Inflammatory macrophage treated with lipopolysaccharide for 4 hours (primary cell): ENCODE measurements around the gene LRFN4.

Source experiments
- DNase-seq: peaks from one replicate; pipeline ENCODE4 v3.0.0-alpha.2; 2020

Gene LRFN4

DNA sequence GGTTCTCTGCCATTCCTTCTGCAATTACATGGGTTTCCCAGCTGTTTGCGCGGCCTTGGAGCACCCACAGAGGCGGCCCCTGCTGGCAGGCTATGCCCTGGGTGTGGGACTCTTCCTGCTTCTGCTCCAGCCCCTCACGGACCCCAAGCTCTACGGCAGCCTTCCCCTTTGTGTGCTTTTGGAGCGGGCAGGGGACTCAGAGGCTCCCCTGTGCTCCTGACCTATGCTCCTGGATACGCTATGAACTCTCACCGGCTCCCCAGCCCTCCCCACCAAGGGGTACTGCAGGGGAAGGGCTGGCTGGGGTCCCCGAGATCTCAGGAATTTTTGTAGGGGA lies 11.0 kb upstream of the LRFN4 start:
- no peak for DNase-seq

DNA sequence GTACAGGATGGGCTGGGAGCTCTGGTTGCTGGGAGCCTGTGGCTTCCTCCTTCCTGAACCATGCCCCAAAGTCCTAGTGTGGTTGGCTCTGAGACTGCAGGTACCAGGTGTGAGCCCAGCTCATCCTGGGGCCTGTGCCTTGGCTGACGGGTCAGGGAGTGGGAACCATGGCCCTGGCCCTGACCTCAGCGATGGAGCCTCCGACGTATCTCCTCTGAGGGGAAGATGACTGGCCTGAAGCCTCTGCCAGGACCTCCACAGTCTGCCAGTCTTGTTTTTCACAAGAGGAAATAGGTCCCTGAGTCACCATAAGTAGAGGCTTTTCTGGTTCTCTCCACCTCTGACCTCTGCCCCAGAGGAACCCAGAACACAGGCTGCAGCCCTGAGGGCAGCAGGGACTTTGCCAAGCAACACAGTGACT lies 10.2 kb upstream of the LRFN4 start:
- DNase-seq = peak; percentile 40

DNA sequence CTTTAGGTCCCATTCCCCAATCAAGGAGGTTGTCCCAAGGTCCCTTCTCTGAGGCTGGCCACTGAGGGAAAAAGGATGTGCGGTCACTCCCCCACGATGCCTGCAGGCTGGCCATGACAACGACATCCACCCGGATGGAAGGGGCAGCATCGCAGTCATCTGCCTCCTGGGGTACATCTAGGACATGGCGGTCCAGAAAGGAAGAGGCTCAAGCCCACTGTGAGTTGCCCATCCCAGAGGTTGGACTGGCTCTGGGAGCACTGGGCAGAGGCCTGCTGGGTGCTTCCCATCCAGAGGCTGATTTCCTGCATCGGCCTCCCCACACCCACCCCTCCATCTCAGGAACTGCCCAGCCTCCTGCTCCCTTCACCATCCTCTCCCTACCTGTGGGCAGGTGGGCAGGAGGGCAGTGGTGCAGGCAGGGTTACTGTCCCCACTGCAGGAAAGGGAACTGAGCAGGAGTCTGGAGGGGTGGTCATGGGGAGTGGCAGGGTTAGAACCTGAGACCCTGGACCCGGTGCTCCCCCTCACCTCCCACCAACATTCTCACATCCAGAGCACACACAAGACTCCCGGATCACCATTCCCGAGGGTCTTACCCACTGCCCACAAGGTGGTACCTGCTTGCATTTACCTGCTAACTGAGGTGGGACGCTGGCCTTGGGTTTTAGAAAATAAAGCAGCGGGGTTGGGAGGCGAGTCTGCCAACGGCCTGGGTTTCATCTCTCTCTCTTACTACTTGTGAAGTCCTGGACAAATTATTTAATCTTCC lies 9.2 kb upstream of the LRFN4 start:
- DNase-seq = no peak

DNA sequence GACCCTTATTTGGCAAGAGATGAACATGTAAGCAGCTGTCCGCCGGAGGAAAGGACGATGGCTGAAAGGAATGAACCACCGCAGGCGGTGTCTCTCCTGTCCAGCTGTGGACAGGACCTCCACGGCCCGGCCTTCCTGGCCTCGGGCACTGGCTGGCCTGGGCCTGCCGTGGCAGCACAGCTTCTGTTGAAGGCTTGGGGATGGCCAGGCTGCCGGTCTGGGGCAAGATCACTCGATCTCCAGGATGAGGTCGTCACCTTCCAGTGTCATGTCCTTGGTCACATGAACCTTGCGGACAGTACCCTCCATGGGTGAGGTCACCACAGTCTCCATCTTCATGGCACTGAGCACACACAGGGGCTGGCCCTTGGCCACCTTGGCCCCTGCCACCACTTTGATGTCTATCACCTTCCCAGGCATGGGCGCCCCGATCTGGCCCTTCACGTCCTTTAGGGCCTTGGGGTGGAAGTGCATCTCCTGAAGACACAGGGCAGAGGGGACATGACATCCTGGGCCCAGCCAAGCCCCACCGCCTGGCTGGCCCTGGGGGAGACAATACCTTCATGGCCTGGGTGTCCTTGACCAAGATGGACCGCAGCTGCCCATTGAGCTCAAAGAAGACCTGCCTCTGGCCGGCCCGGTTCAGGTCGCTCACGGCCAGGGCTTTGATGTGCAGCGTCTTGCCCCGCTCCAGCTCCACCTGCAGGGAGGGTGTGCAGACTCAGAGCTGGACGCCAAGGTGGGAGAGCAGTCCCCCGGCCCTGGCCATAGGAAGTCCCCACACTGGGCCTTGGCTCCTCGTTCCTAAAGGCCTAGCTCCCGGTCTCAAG lies 8.0 kb upstream of the LRFN4 start:
- no peak for DNase-seq

DNA sequence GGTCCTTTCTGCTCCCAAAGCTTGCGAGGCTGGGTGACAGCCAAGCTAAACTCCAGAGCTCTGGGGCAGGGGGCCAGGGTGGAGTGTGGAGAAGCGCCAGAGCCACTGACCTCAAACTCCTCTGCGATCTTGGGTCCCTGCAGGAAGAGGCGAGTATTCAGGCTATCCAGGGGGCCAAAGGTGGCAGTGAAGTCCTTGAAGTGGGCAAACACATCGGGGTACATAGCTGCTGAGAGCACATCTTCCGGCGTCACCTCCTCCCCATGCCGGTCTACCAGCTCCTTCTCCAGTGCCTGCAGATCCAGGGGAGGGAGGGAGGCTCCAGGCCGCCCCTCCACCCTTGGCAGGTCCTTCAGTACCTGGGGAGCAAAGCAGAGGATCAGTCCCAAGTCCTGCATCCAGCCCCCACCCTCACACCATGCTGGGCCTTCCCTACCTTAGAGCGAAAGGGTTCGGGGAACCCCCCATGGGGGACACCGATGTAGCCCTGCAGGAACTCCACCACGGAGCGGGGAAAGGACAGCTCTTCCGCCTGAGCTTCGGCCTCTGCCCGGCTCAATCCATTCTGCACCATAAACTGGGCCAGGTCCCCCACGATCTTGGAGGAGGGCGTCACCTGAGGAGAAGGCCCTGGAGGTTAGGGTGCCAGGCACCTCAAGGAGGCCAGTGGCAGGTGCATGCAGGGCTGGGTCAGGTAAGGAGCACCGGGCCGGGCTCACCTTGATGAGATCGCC lies 7.2 kb upstream of the LRFN4 start:
- DNase-seq = no peak

DNA sequence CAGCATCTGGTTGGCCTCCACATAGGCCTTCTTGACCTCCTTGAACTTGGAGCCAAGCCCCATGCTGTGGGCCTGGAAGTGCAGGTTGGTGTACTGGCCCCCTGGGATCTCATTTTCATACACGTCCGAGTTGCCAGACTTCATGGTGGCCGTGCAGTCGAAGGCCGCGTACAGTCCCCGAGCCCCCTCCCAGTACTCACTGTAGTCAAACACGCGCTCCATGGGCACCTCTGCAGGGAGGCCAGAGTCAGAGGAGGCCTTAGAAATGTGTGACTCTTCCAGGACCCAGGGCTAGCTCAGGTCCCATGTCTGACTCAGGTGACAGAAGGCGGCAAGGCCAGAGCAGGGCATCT lies 6.7 kb upstream of the LRFN4 start:
- DNase-seq = no peak

DNA sequence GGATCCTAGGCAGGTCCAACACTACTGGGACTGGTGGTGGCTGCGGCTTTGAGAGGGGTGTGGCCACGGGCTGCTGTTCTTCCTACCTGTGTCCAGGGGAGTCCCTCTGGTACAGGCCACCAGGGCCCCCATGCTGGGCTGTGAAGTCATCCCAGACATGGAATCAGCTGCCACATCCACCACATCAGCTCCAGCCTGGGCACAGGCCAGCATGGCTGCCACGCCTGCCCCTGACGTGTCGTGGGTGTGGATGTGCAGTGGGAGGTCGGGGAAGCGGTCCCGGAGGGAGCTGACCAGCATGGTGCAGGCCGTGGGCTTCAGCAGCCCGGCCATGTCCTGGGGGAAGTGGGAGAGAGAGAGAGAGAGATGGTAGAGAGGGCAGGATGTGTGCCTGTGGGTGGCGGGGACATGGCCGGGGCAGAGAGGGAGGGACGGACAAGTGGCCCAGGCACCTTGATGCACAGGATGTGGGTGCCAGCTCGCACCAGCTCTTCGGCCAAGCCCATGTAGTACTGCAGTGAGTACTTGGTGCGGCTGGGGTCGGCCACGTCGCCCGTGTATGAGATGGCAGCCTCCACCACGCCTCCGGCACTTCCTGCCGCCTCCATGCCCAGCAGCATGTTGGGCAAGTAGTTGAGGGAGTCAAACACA lies 6.2 kb upstream of the LRFN4 start:
- DNase-seq = no peak

DNA sequence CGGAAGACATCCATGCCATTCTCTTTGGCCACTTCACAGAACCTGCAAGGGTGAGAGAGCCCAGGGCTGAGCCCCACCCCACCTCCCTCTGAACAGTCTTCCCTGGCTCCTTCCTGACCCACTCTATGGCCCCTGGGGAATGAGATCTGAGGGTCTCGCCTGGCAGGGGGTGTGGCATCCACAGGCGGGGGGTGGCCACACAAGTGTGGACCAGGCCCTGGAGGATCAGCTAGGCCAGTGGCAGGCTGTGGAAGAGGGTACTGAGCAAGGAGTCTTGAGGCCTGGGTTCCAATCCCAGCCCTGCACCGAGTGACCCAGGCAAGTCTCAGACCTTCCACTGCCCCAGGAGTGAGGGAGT lies 5.6 kb upstream of the LRFN4 start:
- DNase-seq = no peak

DNA sequence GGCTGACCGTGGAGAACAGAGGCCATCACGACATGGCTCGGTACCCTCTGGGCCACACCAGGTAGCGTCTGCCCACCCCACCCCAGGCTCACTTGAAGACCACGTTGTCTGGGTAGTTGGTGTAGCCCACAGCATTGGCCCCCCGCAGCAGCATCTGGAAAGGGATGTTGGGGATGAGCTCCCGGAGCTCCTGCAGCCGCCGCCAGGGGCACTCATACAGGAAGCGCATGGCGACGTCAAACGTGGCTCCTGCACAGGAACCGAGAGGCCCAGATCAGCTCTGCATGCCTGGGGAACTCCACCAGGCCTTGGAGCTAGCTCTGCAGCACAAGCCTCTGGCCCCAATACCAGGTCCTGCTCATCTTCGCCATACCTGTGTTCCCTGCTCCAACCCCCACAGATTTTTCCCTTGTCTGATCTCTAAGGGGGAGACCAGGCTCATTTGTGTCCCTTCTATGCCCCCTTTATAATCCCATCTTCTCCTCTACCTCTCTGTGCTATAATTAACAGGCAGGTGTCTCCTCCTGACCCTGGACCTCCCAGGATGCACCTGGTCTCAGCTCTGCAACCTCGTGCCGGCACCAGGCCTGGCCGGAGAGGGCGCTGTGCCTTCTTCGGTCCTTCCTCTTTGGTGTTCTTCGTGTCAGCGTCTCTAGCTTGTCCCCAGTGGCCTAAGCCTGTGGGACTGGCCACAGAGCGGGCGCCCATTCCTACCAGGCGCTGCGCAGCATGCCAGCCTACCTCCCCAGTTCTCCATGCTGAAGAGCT lies 5.0 kb upstream of the LRFN4 start:
- peak; percentile 47 for DNase-seq

DNA sequence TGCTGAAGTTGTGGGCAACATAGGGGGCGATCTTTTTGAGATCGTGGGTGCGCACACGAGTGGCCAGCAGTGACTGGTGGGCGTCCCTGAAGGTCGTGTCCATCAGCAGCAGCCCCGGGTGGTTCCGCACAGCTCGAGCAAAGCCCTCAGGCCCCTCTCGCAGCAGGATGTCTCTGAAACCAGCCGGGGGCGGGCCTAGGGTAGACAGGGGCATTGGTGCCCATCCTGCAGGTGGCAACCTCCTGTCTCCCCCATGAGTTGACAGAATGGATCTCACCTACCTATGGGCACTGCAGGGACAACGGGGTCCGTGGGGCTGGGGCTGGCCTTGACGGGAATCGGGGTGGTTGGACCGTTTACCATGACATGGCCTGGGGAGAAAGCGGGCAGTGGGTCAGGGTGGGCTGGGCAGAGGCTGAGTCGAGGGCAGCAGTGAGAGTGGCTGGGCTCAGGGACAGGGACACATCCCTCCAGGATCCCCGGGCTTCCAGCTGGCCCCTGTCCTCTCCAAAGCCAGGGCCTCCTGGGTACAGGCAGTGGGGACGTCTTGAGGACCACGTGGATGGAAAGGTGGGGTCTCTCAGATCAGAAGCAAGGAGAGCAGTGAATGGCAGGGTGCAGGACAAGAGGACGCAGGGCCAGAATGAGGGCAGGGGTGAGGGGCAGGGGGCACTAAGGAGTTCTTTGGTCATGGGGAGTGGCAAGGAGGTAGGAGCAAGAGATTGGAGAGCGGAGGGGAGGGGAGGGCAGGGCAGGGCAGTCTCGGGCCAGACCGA lies 4.2 kb upstream of the LRFN4 start:
- DNase-seq = no peak

DNA sequence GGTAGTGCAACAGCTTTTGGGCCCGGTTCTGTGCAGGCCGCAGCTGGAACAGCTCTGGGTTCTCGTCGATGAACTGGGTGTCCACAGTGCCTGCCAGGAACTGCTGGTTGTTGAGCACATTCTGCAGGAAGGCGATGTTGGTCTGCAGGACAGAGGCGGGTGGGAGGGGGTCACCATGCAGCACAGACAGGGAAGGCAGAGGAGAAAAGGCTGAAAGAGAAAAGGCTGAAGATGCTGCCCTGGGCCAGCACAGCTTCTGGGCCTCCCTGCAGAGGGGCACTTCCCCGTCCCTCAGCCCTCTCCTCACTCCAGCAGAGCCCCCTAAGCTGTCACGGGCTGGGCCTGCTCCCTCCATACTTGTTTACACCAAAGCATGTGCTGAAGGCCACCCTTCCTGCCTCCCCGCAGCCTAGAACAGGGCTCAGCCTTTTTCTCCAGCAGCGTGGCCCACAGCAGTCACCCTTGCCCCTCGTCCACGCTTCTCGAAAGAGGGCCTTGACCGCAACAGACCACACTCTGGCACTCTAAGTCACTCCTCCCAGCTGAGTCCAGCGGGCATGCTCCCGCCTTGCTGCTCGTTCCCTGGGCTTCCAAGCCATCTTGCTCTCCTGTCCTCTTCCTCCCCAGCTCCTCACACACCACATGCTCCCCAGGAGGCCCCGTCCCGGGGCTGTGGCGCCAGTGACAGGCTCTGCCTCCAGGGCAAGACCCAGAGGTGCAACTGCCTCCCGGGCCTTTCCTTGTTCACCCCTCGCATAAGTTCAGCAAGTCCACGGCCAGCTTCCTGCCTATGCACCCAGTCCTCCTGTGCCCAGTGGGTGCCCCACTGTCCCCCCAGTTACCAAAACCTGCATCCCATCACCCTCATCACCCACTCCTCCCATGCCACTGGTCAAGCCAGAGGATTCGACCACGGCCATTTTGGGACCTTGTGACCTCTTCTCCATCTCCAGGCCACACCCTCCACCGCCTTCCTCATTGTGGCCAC lies 3.3 kb upstream of the LRFN4 start:
- DNase-seq = no peak

DNA sequence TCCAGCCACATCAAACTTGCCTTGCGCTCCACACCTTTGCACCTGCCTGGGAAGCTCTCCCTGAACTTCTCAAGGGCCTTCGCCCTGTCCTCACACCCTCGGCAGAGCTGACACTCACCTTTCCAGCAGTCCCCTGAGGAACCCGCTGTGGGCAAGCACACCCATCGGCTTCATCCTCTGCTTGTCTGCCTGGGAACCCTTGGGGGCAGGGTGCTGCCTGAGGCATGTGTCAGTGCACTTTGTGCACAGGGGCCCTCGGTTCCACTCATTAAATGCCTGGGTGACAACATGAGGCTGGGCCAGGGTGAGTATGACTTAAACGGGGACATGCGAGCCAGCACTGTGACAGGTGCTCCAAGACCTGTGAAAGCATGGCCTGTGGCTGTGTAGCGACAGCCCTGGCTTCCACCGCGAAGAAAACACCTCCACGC lies 2.6 kb upstream of the LRFN4 start:
- no peak for DNase-seq

DNA sequence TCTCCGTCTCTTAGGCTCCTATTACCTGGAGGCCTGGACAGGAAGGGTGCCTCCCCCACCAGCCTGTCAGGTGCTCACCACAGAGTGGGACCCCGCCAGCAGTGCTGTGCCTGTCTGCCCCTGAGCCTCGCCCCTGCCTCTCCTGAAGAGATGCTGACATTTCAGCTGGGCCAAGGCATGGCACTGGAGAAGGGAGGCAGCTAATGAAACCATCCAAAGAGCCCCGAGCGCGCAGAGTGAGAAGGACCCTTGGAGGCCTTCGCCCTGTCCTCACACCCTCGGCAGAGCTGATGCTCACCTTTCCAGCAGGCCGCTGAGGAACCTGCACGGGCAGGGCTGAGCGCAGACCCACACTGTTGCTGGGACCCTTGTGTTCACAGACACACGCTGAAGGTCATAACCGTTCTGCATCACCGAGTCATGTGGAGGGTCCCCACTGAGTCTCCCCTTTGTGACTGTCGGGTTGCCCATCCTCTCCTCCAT lies 2.1 kb upstream of the LRFN4 start:
- DNase-seq = no peak

DNA sequence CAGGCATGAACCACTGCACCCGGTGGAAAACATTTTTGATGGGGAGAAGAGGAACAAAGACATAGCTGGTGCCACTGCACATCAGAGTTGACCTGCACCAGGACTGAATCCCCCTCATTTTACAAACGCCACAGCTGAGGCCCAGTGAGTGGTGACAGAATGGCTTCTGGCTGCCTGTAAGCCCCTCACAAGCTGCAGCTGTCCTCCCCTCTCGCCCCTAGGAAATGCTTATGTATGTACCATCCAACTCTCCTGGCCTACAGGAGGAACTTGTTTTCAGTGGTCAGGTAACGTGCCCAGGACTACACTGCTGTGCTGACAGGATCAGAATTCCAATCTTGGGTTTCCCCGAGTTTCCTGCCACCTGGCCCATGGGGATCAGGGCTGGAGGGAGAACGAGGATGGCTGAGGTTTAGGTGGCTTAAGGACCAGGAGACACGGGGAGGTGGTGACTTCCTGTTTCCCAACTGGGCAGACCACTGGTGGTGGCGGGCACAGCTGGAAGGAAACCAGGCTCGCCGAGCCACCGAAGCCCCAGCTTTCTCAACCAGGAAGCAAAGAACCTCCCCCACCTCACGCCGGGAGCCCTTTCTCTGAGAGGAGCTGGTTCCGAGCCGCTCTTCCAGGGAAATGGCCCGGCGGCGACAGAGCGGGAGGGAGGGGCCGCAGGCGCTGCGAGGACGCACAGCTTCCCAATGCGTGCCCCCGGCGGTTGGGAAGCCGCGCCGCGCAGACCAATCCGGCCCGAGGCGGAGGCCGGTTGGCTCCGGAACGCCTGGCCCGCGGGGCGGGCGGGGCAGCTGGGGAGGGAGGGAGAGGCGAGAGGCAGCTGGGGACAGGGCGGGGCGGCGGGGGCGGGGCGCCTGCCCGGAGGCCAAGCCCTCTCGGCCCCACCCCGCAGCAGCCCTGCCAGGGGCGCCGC lies 1.0 kb upstream of the LRFN4 start:
- peak; percentile 94 for DNase-seq

DNA sequence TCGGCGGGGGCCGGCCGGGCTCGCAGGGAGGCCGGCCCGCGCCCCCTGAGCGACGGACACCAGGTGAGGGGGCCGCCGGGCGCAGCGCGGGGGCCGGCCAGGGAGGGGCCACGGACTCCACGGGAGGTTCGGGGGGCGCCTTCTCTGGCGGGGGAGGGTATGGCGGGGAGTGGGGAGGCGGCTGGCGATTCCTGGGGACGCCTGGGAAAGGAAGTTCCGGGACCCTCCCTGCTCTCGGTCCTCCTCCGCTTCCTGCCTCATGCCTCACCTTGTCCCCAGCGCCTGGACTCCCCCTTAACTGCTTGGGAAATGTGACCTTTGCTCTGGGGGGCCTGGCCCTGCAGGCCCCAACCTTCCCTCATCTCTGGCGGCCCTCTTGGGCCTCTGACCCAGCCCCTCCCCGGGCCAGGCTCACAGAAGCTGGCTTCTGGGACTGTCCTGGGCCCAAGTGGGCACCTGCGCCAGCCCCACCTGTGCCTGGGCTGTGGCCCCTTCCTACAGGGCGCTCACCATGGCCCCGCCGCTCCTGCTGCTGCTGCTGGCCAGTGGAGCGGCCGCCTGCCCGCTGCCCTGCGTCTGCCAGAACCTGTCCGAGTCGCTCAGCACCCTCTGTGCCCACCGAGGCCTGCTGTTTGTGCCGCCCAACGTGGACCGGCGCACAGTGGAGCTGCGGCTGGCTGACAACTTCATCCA lies 516 bp downstream of the LRFN4 start:
- no peak for DNase-seq

DNA sequence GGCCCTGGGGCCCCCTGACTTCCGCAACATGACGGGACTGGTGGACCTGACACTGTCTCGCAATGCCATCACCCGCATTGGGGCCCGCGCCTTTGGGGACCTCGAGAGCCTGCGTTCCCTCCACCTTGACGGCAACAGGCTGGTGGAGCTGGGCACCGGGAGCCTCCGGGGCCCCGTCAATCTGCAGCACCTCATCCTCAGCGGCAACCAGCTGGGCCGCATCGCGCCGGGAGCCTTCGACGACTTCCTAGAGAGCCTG lies 992 bp downstream of the LRFN4 start:
- no peak for DNase-seq

DNA sequence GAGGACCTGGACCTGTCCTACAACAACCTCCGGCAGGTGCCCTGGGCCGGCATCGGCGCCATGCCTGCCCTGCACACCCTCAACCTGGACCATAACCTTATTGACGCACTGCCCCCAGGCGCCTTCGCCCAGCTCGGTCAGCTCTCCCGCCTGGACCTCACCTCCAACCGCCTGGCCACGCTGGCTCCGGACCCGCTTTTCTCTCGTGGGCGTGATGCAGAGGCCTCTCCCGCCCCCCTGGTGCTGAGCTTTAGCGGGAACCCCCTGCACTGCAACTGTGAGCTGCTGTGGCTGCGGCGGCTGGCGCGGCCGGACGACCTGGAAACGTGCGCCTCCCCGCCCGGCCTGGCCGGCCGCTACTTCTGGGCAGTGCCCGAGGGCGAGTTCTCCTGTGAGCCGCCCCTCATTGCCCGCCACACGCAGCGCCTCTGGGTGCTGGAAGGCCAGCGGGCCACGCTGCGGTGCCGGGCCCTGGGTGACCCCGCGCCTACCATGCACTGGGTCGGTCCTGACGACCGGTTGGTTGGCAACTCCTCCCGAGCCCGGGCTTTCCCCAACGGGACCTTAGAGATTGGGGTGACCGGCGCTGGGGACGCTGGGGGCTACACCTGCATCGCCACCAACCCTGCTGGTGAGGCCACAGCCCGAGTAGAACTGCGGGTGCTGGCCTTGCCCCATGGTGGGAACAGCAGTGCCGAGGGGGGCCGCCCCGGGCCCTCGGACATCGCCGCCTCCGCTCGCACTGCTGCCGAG lies 1.5 kb downstream of the LRFN4 start:
- no peak for DNase-seq
